ENCODE results near the gene OSTM1. TPM values are rescaled to one million over a fixed set of nuclear protein-coding genes. Genes with fewer than 3 reads are reported as not detected.
"Not testable (repeated sequence)": the region's sequence is repeated elsewhere in the genome, so short reads cannot be mapped to it uniquely, and the experiment has no call there.

Gene OSTM1
- total RNA-seq, 2 experiments from 2014 or later, result 7.1 to 7.5 TPM

- H3K9me3 Mint-ChIP-seq, result peaks cover 14% of the 10 kb centered on the region
- H3K4me1 Mint-ChIP-seq (ENCODE audit: low read depth), result peaks cover 2% of the 10 kb centered on the region
- intact Hi-C loops (cut with micrococcal nuclease), result no loop called here
- no peak for DNase-seq
- CTCF ChIA-PET, result no interaction called here
- H3K27ac Mint-ChIP-seq, result no peak overlapping the region
- no peak overlapping the region for H3K4me3 Mint-ChIP-seq
- peaks cover 9% of the 10 kb centered on the region for H3K36me3 Mint-ChIP-seq (ENCODE audit: low read depth)
- no peaks in the 10 kb centered on the region for H3K27me3 Mint-ChIP-seq (ENCODE audit: low read depth)
Observed at GRCh38 chr6:108008363-108008762, 66.2 kb downstream of the OSTM1 start.

- no peak overlapping the region for H3K4me3 Mint-ChIP-seq
- peaks cover 2% of the 10 kb centered on the region for H3K4me1 Mint-ChIP-seq (ENCODE audit: low read depth)
- H3K9me3 Mint-ChIP-seq, result peaks cover 14% of the 10 kb centered on the region
- no peaks in the 10 kb centered on the region for H3K27me3 Mint-ChIP-seq (ENCODE audit: low read depth)
- peaks cover 9% of the 10 kb centered on the region for H3K36me3 Mint-ChIP-seq (ENCODE audit: low read depth)
- intact Hi-C loops (cut with micrococcal nuclease), result no loop called here
- H3K27ac Mint-ChIP-seq, result no peak overlapping the region
- no peak for DNase-seq
- CTCF ChIA-PET, result interaction anchor here (0.5 to 1.0 kb wide), 2 partner anchors 13 to 34 kb away, joined by 3 to 5 read pairs; no protein-coding TSS in a partner anchor
Observed at GRCh38 chr6:108005961-108006360, 68.6 kb downstream of the OSTM1 start.

- H3K4me3 Mint-ChIP-seq, result no peak overlapping the region
- H3K9me3 Mint-ChIP-seq, result peaks cover 14% of the 10 kb centered on the region
Observed at GRCh38 chr6:108004861-108005260, 69.7 kb downstream of the OSTM1 start.

GRCh38 chr6:108002365-108003221 lies 71.9 kb downstream of the OSTM1 start:
- CTCF ChIA-PET, result no interaction called here
- Mint-ChIP-seq H3K27me3 (ENCODE audit: low read depth) (no peaks in the 10 kb centered on the region), H3K36me3 (ENCODE audit: low read depth) (no peaks in the 10 kb centered on the region), H3K9me3 (no peaks in the 10 kb centered on the region), H3K4me3 (no peak overlapping the region), H3K4me1 (ENCODE audit: low read depth) (no peaks in the 10 kb centered on the region), H3K27ac (no peak overlapping the region)
- no peak for DNase-seq
- intact Hi-C loops (cut with micrococcal nuclease), result no loop called here

More at GRCh38 chr6:108004861-108005260, 69.7 kb downstream of the OSTM1 start:
- Mint-ChIP-seq H3K36me3 (ENCODE audit: low read depth) (peaks cover 9% of the 10 kb centered on the region), H3K4me1 (ENCODE audit: low read depth) (peaks cover 2% of the 10 kb centered on the region), H3K27ac (no peak overlapping the region), H3K27me3 (ENCODE audit: low read depth) (no peaks in the 10 kb centered on the region)
- CTCF ChIA-PET, result interaction anchor here (0.6 kb wide), 1 partner anchor 670 kb away, joined by 3 read pairs; no protein-coding TSS in a partner anchor
- no peak for DNase-seq
- intact Hi-C loops (cut with micrococcal nuclease), result no loop called here

- no peak for DNase-seq
- no peaks in the 10 kb centered on the region for H3K9me3 Mint-ChIP-seq
- H3K4me3 Mint-ChIP-seq, result no peak overlapping the region
- H3K4me1 Mint-ChIP-seq (ENCODE audit: low read depth), result no peaks in the 10 kb centered on the region
- H3K36me3 Mint-ChIP-seq (ENCODE audit: low read depth), result no peaks in the 10 kb centered on the region
- no peaks in the 10 kb centered on the region for H3K27me3 Mint-ChIP-seq (ENCODE audit: low read depth)
- CTCF ChIA-PET, result no interaction called here
- H3K27ac Mint-ChIP-seq, result no peak overlapping the region
- intact Hi-C loops (cut with micrococcal nuclease), result no loop called here
Observed at GRCh38 chr6:108001696-108002231, 72.8 kb downstream of the OSTM1 start.

- CTCF ChIA-PET; H3K36me3 Mint-ChIP-seq (ENCODE audit: low read depth); intact Hi-C loops (cut with micrococcal nuclease); DNase-seq; H3K4me1 Mint-ChIP-seq (ENCODE audit: low read depth); H3K27ac Mint-ChIP-seq; H3K4me3 Mint-ChIP-seq; H3K9me3 Mint-ChIP-seq; H3K27me3 Mint-ChIP-seq (ENCODE audit: low read depth): not testable (repeated sequence)
Observed at GRCh38 chr6:108000259-108000658, 74.3 kb downstream of the OSTM1 start.

- H3K9me3 Mint-ChIP-seq, result no peaks in the 10 kb centered on the region
- CTCF ChIA-PET, result no interaction called here
- H3K4me1 Mint-ChIP-seq (ENCODE audit: low read depth), result no peaks in the 10 kb centered on the region
- intact Hi-C loops (cut with micrococcal nuclease), result no loop called here
- H3K27ac Mint-ChIP-seq, result no peak overlapping the region
- H3K36me3 Mint-ChIP-seq (ENCODE audit: low read depth), result no peaks in the 10 kb centered on the region
- no peaks in the 10 kb centered on the region for H3K27me3 Mint-ChIP-seq (ENCODE audit: low read depth)
- no peak for DNase-seq
- H3K4me3 Mint-ChIP-seq, result no peak overlapping the region
Observed at GRCh38 chr6:107999341-107999740, 75.2 kb downstream of the OSTM1 start.

GRCh38 chr6:107991772-107992550 lies 82.6 kb downstream of the OSTM1 start:
- Mint-ChIP-seq H3K36me3 (ENCODE audit: low read depth) (no peaks in the 10 kb centered on the region), H3K27ac (no peak overlapping the region), H3K4me3 (no peak overlapping the region), H3K27me3 (ENCODE audit: low read depth) (no peaks in the 10 kb centered on the region), H3K9me3 (no peaks in the 10 kb centered on the region), H3K4me1 (ENCODE audit: low read depth) (no peaks in the 10 kb centered on the region)
- CTCF ChIA-PET, result interaction anchor here (0.6 kb wide), 1 partner anchor 8 kb away, joined by 3 read pairs; no protein-coding TSS in a partner anchor
- intact Hi-C loops (cut with micrococcal nuclease), result no loop called here
- DNase-seq, result no peak

Other genes starting within 250 kb of the OSTM1 start
- gene SEC63, start 116.5 kb downstream of the OSTM1 start, total RNA-seq, result 10 to 100 TPM; 78.3 to 86.5 TPM
- not detected for gene NR2E1, start 91.3 kb upstream of the OSTM1 start, total RNA-seq
- gene SNX3, start 186.3 kb upstream of the OSTM1 start, total RNA-seq, result 10 to 100 TPM; 59.9 to 65.7 TPM
- 1 to 10 TPM; 5.4 to 5.9 TPM for gene AFG1L, start 220.3 kb upstream of the OSTM1 start, total RNA-seq